ENCODE measurements around the gene FUT7. TPM values are rescaled to one million over a fixed set of nuclear protein-coding genes. Genes with fewer than 3 reads are reported as not detected.
A peak's percentile ranks its signal among the peaks of the same experiment; 100 is the strongest.

Gene FUT7, protein sequence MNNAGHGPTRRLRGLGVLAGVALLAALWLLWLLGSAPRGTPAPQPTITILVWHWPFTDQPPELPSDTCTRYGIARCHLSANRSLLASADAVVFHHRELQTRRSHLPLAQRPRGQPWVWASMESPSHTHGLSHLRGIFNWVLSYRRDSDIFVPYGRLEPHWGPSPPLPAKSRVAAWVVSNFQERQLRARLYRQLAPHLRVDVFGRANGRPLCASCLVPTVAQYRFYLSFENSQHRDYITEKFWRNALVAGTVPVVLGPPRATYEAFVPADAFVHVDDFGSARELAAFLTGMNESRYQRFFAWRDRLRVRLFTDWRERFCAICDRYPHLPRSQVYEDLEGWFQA
- total RNA-seq (2021; fragmentation: NEBNext Ultra II Directional; extraction: Animal tissue kit (Norgen Biotek cat#: 25700)) = not detected in 2 replicates
- not detected in 2 replicates for polyA plus RNA-seq (2011; rRNA removed)
- not detected for polyA plus RNA-seq (2011; cell fraction: cytosol; rRNA removed)
- not detected for polyA plus RNA-seq (2011; cell fraction: nucleus; rRNA removed)
- polyA plus RNA-seq (2012, experiment 1 of 2) = not detected in 4 replicates
- polyA plus RNA-seq (2012, experiment 2 of 2) = not detected
- polyA plus RNA-seq (2013, experiment 1 of 2) = 0.02 TPM
- polyA plus RNA-seq (2013, experiment 2 of 2) = not detected
- polyA minus RNA-seq (2011; rRNA and poly(A)+ RNA removed) = not detected in 2 replicates
- polyA minus RNA-seq (2011; cell fraction: cytosol; rRNA and poly(A)+ RNA removed) = not detected
- polyA minus RNA-seq (2011; cell fraction: nucleus; rRNA and poly(A)+ RNA removed) = not detected
- long read RNA-seq, experiment 1 = 0 reads
- long read RNA-seq, experiment 2 = 0 reads

- WGBS, 2 experiments (ENCODE audit: extremely low coverage in 1 of 2, insufficient coverage in 1 of 2, insufficient read length in 1 of 2, insufficient replicate concordance in 2 of 2, low coverage in 1 of 2, low lambda C conversion rate in 2 of 2, missing lambda C conversion rate in 1 of 2) = 86% methylated on average over 13 of the region's 16 CpGs; no CpG with 5 or more reads in 1 of the 2 experiments
- H3K79me2 ChIP-seq (ENCODE audit: control insufficient read depth in 1 of 2, insufficient read depth in 2 of 2, low read length in 2 of 2) = no peaks in the 10 kb centered on the region
- H3K56ac ChIP-seq (replicated peaks; ENCODE audit: insufficient read length, low read depth, low read length) = no peak within 1 kb of the TSS
- H3K23ac ChIP-seq (ENCODE audit: insufficient read length) = no peak within 1 kb of the TSS
- no peak within 1 kb of the TSS for H2AK5ac ChIP-seq (ENCODE audit: low read depth, low read length)
- peak within 1 kb of the TSS; percentile 25; the same call in 1 of the 2 replicates for H4K8ac ChIP-seq (ENCODE audit: extremely low read depth, insufficient read depth, low read length)
- TF ChIP-seq SP4 (IDR thresholded peaks at IDR 0.05; ENCODE audit: low read length) (no peak), KDM1A (IDR thresholded peaks at IDR 0.05; ENCODE audit: borderline replicate concordance, low read length) (no peak), CEBPB (IDR thresholded peaks at IDR 0.05; ENCODE audit: low read depth, low read length) (no peak)
- no peak within 1 kb of the TSS for H2BK5ac ChIP-seq (ENCODE audit: low read depth, low read length)
- peaks cover 1 to 18% (median 11%) of the 10 kb centered on the region in 4 experiments; a peak in 6 of 7 replicates for H3K27me3 ChIP-seq (replicated peaks in 1 of 4; ENCODE audit: control insufficient read depth in 3 of 4, extremely low read depth in 1 of 4, insufficient read depth in 3 of 4, low read length in 3 of 4)
- H3K4me2 ChIP-seq (ENCODE audit: insufficient read depth in 1 of 2, low read depth in 2 of 2, low read length in 2 of 2) = no peak within 1 kb of the TSS
- H3K14ac ChIP-seq (ENCODE audit: insufficient read length) = no peak within 1 kb of the TSS
- H3K79me1 ChIP-seq (ENCODE audit: low read depth, low read length) = no peaks in the 10 kb centered on the region
- peaks cover 0 to 10% (median 2%) of the 10 kb centered on the region in 4 experiments; a peak in 5 of 7 replicates for H3K4me1 ChIP-seq (replicated peaks in 1 of 4; ENCODE audit: control insufficient read depth in 3 of 4, insufficient read depth in 4 of 4, low read length in 3 of 4)
- no peak within 1 kb of the TSS for H3K27ac ChIP-seq (ENCODE audit: low read depth, low read length)
- no peak within 1 kb of the TSS for H3K9ac ChIP-seq (replicated peaks in 1 of 4; ENCODE audit: extremely low read depth in 1 of 4, low read depth in 3 of 4, low read length in 3 of 4)
- H2BK12ac ChIP-seq (ENCODE audit: low read depth, low read length) = peak within 1 kb of the TSS; percentile 17; the same call in 1 of the 2 replicates
- ChIA-PET CTCF (ENCODE audit: partially characterized antibody) (interaction anchor here (1.2 to 8.5 kb wide), 11 partner anchors 12 to 85 kb away, joined by 3 to 110 read pairs (median 6); partner anchors contain the start of genes C8G, CLIC3 and SAPCD2), POLR2A (ENCODE audit: partially characterized antibody) (interaction anchor here (2.1 kb wide), 1 partner anchor 13 kb away, joined by 4 read pairs; no protein-coding TSS in a partner anchor)
- no peaks in the 10 kb centered on the region for H3K36me3 ChIP-seq (ENCODE audit: control insufficient read depth in 2 of 4, insufficient read depth in 4 of 4, low read length in 3 of 4)
- H4K5ac ChIP-seq (ENCODE audit: insufficient read length, low read depth, low read length) = no peak within 1 kb of the TSS
- H2AFZ ChIP-seq (ENCODE audit: low read length) = no peak within 1 kb of the TSS
- H3K4me3 ChIP-seq (ENCODE audit: extremely low read depth in 1 of 4, insufficient read depth in 2 of 4, low read depth in 3 of 4, low read length in 4 of 4) = no peak within 1 kb of the TSS
- no peak within 1 kb of the TSS for H3K18ac ChIP-seq (ENCODE audit: extremely low read depth, low read length)
- no peak within 1 kb of the TSS for H2BK20ac ChIP-seq (ENCODE audit: low read length)
- H4K91ac ChIP-seq (replicated peaks; ENCODE audit: insufficient read length, low read length) = no peak within 1 kb of the TSS
- peaks cover 2 to 4% of the 10 kb centered on the region in 2 experiments for H4K20me1 ChIP-seq (replicated peaks in 1 of 2; ENCODE audit: control insufficient read depth in 1 of 2, insufficient read depth in 2 of 2, low read length in 2 of 2)
- no peak within 1 kb of the TSS for H3K4ac ChIP-seq (replicated peaks; ENCODE audit: insufficient read length, low read depth, low read length)
- DNase-seq (ENCODE audit: low read depth in 1 of 2, low spot score in 2 of 2) (no peak), FAIRE-seq (no peak)
- H2BK15ac ChIP-seq (ENCODE audit: low read length) = no peak within 1 kb of the TSS
- H3K9me3 ChIP-seq (ENCODE audit: insufficient read depth in 2 of 2, low read depth in 1 of 2, low read length in 1 of 2) = no peaks in the 10 kb centered on the region
- H3K23me2 ChIP-seq (ENCODE audit: low read depth, low read length) = peaks cover 4% of the 10 kb centered on the region; the same call in 1 of the 2 replicates
- no peak within 1 kb of the TSS for H2BK120ac ChIP-seq (replicated peaks; ENCODE audit: low read depth, low read length)
Measured at GRCh38 chr9:137031904-137032640, at the start of gene FUT7. TSS of gene FUT7 (minus strand) at chr9:137032088. CDS start at chr9:137031991, 97 bp downstream.
